Measurements from ENCODE around the gene KRT2.

KRT2 gene

GRCh38 chr12:52645982-52646381 lies 6.0 kb downstream of the KRT2 start:
- H3K4me3 ChIP-seq (ENCODE audit: low read length) = no peak overlapping the region
- no peak for DNase-seq (ENCODE audit: low read depth)
- TF ChIP-seq CTCF (conservative IDR thresholded peaks at IDR 0.05; ENCODE audit: low read depth, low read length) = no peak

- DNase-seq (ENCODE audit: low read depth) = no peak
- no peak for TF ChIP-seq CTCF (conservative IDR thresholded peaks at IDR 0.05; ENCODE audit: low read depth, low read length)
- no peak overlapping the region for H3K4me3 ChIP-seq (ENCODE audit: low read length)
These were observed 6.8 kb downstream of the KRT2 start for GRCh38 chr12:52645120-52645761.

GRCh38 chr12:52644078-52644415 lies 8.0 kb downstream of the KRT2 start:
- no peak overlapping the region for H3K4me3 ChIP-seq (ENCODE audit: low read length)
- DNase-seq (ENCODE audit: low read depth) = no peak

GRCh38 chr12:52643233-52644077 lies 8.6 kb downstream of the KRT2 start:
- no peak for DNase-seq (ENCODE audit: low read depth)

More at GRCh38 chr12:52644078-52644415, 8.0 kb downstream of the KRT2 start:
- TF ChIP-seq CTCF (conservative IDR thresholded peaks at IDR 0.05; ENCODE audit: low read depth, low read length) = no peak

GRCh38 chr12:52641468-52641867 lies 10.5 kb downstream of the KRT2 start:
- H3K4me3 ChIP-seq (ENCODE audit: low read length) = no peak overlapping the region
- DNase-seq (ENCODE audit: low read depth) = no peak
- no peak for TF ChIP-seq CTCF (conservative IDR thresholded peaks at IDR 0.05; ENCODE audit: low read depth, low read length)

More at GRCh38 chr12:52643233-52644077, 8.6 kb downstream of the KRT2 start:
- no peak overlapping the region for H3K4me3 ChIP-seq (ENCODE audit: low read length)
- no peak for TF ChIP-seq CTCF (conservative IDR thresholded peaks at IDR 0.05; ENCODE audit: low read depth, low read length)

GRCh38 chr12:52637299-52637698 lies 14.7 kb downstream of the KRT2 start:
- H3K4me3 ChIP-seq (ENCODE audit: low read length) = no peak overlapping the region
- no peak for DNase-seq (ENCODE audit: low read depth)
- TF ChIP-seq CTCF (conservative IDR thresholded peaks at IDR 0.05; ENCODE audit: low read depth, low read length) = no peak

Measured in retinal pigment epithelial cell (primary cell).